Measurements from ENCODE around the gene TBC1D22A.

DNA sequence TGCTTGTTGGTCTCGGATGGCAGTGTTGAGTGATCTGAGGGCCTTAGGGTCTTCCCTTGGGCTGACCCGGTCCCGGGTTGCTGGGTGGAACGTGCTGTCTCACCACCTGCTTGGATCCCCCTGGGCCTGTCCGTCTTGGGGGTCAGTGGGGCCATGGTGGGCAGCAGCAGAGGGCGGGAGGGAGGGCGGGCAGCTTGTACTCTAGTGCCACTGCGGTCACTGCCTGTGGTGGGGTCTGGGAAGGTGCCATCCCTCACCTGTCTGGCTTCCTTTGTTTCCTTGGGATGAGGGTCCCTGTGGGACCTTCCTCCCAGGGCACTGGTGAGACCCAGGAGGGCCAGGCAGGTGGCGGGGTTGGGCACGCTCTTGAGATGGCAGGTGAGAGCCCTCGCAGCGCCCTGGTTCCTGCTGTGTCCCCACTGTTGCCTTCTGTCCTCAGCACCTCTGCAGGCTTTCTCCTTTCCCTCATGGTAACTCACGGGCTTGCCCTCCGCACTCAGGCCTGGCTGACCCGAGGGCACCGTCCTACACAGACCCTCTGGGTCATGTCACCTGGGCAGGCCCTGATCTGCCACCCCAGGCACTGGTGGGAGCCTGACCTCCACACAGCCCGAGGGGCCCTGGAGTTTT is 34.2 kb downstream of the TBC1D22A start:
- TF ChIP-seq, protein P1, sequence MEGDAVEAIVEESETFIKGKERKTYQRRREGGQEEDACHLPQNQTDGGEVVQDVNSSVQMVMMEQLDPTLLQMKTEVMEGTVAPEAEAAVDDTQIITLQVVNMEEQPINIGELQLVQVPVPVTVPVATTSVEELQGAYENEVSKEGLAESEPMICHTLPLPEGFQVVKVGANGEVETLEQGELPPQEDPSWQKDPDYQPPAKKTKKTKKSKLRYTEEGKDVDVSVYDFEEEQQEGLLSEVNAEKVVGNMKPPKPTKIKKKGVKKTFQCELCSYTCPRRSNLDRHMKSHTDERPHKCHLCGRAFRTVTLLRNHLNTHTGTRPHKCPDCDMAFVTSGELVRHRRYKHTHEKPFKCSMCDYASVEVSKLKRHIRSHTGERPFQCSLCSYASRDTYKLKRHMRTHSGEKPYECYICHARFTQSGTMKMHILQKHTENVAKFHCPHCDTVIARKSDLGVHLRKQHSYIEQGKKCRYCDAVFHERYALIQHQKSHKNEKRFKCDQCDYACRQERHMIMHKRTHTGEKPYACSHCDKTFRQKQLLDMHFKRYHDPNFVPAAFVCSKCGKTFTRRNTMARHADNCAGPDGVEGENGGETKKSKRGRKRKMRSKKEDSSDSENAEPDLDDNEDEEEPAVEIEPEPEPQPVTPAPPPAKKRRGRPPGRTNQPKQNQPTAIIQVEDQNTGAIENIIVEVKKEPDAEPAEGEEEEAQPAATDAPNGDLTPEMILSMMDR (IDR thresholded peaks at IDR 0.05; ENCODE audit: low read length): no peak
- no peak for TF ChIP-seq EZH2 (IDR thresholded peaks at IDR 0.05; ENCODE audit: borderline replicate concordance, low read length)
